ENCODE data around the gene MEI1.
"Not testable (repeated sequence)": the region's sequence is repeated elsewhere in the genome, so short reads cannot be mapped to it uniquely, and the experiment has no call there.

The MEI1 gene

DNA sequence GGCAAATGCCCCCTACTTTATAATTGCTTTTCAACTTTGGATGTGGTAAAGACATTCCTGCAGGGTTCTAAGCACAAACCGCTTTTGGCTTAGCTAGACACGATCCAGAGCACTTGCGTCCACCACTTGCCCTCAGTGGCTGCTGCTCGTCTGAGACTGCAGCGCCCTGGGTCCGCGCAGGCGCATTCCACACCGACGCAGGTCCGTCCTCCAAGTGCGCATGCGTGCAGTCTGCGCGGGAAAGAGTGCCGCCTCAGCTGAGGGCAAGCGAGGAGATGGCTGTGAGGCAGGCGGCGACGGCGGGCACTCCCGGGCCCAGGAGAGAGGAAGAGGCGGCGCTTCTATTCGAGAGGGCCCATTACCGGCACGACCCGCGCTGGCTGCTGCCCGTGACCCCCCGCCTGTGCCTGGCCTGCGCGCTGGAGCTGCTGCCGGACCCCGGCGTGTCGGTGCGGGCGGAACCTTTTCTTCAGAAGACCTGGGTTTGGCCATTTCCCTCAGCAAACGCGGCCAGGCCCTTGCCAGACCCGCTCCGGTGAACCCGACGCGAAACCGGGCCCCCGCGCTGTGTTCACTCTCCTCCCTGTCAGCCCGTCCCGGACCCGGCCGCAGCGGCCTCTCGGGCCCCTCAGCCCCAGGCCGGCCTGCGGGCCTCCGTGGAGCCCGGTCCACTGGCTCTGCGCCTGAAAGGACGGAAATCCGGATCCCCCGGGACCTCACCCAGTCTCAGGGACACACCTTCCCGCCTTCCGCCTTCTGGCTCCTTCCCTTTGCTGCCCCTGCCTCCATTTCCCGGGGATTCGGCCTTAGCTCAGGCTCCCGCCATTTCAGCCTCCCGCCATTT lies at the start of gene MEI1:
Gene MEI1, plus strand, starts transcription at position 240 of the 844 bp plus-strand sequence. Its CDS starts 36 bp downstream, at position 276.
- peak; percentile 93 for DNase-seq

DNA sequence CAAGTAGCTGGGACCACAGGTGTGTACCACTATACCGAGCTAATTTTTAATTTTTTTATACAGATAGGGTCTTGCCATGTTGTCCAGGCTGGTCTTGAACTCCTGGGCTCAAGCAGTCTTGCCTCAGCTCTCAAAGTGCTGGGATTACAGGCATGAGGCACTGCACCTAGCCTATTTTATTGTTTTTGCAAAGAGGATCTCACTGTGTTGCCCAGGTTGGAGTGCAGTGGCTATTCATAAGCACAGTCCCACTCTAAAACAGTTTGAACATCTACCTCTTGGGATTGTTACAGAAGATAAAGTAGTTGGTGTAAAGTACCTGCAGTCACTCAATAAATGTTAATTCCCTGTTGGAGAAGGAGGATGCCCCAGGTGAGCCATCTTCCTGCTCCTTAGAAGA lies 49.1 kb upstream of the MEI1 start:
- no peak for DNase-seq

DNA sequence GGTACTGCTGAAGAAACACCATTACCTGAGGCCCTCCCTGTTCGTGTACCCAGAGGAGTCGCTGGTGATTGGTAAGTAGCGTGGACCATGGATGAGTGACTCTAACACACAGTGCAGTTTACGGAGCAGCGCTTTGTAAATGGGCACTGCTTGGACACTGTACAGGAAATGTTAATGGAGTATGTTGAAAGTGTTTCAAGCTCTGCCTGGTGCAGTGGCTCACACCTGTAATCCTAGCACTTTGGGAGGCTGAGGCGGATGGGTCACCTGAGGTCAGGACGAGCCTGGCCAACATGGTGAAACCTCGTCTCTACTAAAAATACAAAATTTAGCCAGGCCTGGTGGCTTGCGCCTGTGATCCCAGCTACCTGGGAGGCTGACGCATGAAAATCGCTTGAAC lies 48.5 kb upstream of the MEI1 start:
- DNase-seq = no peak

DNA sequence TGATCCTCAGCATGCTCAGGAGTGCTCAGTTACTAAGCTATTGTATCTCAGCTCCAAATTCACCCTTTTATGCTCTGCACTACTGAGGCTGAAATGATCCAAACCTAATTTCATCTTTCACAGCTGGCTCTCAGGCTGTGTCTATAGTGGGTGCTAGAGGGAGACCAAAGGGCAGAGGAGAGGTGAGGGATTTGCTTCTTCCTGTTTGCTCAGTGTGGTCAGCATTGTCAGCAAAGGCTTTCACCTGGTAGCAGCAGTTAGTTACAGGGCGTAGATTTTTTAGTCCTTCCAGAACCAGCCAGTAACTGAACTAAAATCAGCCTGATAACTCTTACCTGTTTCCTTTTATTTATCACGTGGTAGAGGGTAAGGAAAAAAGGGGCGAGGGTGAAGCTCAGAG lies 45.0 kb upstream of the MEI1 start:
- no peak for DNase-seq

DNA sequence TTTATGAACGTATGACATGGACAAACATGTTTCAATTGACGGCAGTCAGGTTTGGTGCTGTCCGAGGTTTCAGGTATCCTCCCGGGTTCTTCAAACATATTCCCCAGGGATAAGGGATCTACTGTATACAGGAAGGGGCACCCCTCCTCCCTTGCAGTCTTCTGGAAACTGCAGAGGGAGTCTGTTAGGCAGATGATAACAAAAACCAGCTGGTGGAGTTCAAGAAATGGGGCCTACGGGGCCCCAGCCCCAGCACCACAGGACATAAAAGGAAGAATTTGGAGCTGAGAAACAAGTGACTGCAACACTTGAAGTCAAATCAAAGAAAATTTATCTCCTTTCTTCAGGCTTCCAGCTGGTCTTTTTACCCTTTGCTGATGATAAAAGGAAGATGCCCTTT lies 42.7 kb upstream of the MEI1 start:
- peak; percentile 8 for DNase-seq

- DNase-seq = no peak
Observed at GRCh38 chr22:41657709-41658108, 41.6 kb upstream of the MEI1 start.

DNA sequence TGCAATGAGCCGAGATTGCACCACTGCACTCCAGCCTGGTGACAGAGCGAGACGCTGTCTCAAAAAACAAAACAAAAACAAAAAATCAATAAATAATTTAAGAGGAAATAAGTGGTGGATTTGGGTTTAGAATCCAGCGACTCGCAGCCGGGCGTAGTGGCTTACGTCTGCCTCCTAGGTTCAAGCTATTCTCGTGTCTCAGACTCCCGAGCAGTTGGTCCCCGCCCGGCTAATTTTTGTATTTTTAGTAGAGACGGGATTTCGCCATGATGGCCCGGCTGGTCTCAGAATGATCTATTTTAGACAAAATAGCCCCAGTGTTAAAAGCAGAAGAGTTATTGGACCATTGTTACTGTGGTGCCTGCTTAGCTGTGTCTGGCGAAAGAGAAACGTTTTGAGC lies 40.4 kb upstream of the MEI1 start:
- DNase-seq = no peak

DNA sequence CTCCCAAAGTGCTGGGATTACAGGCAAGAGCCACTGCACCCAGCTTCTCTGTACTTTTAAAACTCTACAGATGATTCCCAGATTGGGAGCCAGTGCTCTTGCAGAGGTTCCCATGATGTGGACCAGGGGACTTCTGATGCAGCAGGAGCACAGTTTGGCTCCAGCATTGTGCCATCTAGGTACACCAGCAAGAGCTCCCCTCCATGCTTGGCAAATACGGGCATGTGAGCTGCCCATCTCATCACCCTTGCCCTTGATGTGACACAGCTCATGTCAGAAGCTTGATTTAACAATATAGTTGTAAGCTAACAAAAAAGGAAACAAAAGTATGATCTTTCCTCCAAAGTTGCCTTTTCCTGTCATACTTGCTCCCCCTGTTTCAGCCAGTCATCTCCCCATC lies 39.4 kb upstream of the MEI1 start:
- no peak for DNase-seq

DNA sequence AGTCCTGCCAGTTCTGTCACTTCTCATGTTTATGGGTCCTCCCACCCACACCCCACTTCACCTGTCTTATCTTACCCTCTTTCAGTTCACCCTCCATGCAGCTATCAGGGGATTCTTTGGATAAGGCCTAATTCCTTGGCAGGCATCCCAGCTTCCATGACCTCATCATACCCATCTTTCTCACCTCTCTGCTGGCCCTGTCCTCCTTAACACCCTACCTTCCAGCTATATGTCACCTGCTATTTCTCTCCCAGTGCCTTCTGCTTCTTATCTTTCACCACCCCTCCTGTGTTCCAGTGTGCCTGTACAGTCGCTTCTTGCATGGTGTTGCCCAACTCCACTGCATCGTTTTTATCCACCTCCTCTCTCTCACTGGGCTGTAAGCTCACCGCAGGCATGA lies 38.9 kb upstream of the MEI1 start:
- DNase-seq = no peak

DNA sequence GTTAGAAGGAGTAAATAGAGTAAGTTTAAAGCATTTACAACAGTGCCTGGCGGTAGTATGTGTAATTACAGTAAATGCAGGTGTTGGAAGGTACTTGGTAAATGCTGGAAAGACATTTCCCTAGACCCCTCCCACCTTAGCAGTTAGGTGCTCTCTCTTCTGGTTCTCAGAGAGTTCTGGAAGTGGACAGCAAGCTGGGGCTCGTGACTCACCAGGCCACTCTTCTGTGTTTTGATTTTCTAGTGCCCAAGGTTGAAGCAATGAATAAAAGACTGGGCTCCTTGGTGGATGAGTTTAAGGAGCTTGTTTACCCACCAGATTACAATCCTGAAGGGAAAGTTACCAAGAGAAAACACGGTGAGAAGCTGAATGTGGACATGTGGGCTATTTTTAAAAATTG lies 38.2 kb upstream of the MEI1 start:
- no peak for DNase-seq

- DNase-seq = no peak
Observed at GRCh38 chr22:41661713-41662112, 37.6 kb upstream of the MEI1 start.

DNA sequence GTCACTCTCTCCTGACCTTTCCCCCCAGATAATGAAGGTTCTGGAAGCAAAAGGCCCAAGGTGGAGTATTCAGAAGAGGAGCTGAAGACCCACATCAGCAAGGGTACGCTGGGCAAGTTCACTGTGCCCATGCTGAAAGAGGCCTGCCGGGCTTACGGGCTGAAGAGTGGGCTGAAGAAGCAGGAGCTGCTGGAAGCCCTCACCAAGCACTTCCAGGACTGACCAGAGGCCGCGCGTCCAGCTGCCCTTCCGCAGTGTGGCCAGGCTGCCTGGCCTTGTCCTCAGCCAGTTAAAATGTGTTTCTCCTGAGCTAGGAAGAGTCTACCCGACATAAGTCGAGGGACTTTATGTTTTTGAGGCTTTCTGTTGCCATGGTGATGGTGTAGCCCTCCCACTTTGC lies 35.7 kb upstream of the MEI1 start:
- peak; percentile 22 for DNase-seq

DNA sequence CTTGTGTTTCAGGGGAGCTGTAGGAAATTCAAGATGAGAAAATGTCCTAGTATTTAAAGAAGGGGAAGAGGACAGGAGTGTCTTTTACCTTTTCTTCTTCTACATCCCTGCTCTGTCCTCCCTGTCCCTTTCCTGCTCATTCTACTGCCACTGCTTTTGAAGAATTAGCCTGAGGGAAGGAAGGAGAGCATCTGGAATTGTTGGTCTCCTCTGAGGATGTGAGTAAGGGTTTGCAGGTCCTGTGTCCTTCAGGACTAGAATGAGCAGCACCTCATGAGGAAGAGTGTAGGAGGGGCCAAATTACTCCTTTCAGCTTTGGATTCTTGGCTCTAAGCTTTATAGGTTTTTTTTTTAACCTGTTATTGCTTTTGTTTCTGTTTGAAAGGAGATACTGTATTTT lies 34.8 kb upstream of the MEI1 start:
- DNase-seq = peak; percentile 5

DNA sequence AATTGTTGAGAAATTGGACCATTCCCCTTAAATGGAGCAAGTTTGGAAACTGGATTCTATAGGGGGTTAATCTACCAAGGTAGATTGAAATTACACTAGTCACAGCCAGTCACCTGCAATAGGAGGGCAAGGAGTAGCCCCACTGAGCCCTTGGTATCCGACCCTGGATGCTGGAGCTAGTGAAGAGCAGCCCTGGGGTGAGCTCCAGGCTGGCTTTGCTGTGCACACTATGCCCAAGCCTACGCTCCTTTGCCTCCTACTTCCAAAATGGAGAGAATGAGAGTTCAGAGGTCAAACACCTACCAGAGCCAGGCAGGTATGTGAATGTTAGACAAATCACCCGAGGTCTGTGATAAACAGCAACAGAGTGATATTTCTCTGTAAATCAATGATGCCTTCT lies 34.4 kb upstream of the MEI1 start:
- peak; percentile 21 for DNase-seq

DNA sequence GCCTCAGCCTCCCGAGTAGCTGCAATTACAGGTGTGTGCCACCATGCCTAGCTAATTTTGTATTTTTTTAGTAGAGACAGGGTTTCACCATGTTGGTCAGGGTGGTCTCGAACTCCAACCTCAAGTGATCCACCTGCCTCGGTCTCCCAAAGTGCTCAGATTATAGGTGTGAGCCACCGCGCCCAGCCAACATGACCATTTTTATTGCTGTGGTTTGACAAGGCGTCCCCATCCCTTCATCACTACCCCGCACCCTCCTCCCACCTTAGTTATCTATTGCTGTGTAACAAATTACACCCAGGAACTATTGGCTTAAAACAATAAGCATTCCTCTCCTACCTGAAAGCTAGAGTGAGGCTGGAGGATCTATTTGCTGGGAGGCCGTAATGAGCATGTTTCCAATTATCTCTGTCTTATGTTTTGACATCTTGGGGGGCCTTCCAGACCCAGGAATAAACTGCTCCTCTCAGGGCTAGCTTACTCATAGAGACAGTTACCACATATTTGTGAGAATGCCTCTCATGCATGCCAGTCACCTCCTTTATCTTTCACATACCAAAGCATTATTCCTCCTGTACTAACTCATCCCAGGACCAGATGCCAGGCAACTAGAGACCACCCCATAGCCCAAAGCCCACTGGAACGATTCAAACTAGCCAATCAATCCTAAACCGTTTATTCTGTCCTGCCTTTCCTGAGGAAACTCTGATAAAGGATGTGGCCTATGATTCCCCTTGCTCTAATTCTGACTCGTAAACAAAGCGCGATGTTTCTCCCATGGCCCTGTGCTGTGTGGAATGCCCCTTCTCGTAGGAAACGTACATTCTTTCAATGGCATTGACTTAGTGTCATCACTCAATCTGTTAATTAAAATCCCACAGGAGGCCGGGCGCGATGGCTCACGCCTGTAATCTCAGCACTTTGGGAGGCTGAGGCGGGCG lies 30.1 kb upstream of the MEI1 start:
- no peak for DNase-seq

DNA sequence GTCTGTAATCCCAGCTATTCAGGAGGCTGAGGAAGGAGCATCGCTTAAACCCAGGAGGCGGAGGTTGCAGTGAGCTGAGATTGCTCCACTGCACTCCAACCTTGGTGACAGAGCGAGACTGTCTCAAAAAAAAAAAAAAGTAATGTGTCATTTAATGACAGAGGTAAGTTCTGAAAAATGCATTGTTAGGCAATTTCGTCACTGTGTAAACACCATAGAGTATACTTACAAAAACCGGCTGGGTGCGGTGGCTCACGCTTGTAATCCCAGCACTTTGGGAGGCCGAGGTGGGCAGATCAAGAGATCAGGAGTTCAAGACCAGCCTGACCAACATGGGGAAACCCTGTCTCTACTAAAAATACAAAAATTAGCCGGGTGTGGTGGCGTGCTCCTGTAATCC lies 27.2 kb upstream of the MEI1 start:
- not testable (repeated sequence) for DNase-seq

- no peak for DNase-seq
Observed at GRCh38 chr22:41672780-41673509, 26.4 kb upstream of the MEI1 start.

DNA sequence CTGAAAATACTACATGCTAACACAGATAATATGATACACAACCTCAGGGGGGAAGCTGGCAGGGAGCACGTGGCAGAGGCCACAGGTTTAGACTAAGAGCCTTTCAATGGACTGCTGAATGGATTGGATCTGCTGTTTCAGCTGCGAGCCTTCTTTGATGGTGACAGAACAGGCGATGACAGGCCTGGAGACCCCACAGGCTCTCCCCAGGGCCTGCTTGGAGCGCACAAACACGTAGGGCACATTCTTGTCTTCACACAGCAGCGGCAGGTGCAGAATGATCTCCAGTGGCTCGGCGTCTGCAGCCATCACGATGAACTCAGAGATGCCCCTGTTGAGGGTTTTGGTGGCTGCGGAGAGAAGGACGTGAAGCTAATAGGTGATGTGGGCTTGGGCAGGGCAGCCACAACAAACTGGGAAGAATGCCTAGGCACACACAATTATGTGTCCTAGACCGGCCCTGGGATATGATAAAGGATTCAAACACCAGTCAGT lies 24.4 kb upstream of the MEI1 start:
- DNase-seq = no peak

DNA sequence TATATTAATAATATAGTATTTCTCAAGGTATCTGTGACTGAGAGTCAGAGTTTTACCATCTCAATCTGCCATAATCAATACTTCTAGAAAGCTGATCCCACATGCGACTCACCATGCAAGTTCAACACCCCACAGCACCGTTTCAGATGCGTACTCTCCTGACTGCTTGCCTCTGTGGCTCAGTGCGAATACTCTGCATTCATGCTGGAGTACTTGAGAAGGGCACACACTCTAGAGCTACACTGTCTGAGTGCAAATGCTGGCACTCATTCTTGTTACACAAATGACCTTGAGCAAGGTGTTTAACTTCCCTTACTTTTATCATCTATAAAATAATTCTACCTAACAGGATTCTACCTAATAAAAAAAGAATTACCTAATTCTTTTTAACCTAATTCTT lies 23.2 kb upstream of the MEI1 start:
- no peak for DNase-seq

DNA sequence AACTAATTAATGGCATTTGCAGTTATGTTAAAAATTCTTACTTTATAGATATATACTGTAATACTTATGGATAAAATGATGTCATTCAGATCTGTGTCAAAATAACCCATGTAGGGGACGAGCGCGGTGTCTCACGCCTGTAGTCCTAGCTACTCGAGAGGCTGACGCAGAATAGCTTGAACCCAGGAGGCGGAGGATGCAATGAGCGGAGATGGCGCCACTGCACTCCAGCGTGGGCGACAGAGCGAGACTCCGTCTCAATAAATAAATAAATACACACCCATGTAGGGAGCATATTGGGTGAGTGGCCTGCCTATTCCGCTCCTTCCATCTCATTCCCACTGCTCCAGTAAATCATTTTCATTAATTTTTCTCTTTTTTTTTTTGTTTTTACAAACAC lies 17.7 kb upstream of the MEI1 start:
- no peak for DNase-seq

DNA sequence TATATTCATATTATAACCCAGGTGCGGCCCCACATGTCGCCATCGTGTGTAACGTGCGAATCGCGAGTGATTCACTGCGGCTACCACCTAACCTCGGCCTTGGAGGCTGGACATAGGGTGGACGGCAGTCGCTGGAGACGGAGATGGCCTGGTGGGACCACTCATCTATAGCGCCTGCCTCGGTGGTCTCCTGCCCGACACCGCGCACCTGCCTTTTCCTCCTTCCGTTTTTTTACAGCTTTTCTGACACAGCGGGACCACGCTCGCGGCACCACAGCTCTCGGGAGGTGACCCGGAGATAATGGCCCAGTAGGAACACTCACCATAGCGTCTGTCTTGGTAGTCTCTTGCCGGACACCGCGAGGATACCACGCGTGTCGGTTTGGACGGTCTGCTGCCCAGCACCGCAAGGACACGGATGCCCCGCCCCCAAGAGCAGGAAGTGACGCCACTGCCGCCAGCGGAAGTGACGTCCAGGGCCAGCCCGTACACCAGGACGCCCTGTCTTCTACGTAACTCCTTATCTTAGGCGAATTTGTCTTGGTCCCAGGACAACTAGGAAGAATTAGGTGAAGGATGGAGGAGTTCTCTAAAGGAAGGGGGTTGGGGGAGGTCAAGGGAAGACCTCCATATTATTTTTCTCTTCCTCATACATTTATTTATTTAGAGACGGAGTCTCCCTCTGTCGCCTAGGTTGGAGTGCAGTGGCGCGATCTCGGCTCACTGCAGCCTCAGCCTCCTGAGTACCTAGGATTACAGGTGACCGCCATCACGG lies 17.1 kb upstream of the MEI1 start:
- DNase-seq = peak; percentile 92

DNA sequence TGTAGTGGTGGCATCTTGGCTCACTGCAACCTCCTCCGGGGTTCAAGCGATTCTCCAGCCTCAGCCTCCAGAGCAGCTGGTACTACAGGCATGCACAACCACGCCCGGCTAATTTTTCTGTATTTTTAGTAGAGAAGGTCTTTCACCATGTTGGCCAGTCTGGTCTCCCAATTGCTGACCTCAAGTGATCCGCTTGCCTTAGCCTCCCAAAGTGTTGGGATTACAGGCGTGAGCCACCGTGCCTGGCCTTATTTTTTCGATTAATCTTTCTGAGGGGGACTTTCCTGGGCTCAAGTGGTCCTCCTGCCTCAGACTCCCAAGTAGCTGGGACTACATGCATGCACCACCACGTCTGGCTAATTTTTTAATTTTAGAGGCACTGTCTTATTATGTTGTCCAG lies 16.3 kb upstream of the MEI1 start:
- DNase-seq = no peak
